HepG2 (cell line): Measurements from ENCODE around the gene SLIT3. TPM values are rescaled to one million over a fixed set of nuclear protein-coding genes. Genes with fewer than 3 reads are reported as not detected.

Source experiments
- ATAC-seq: fragments of 200-7000 bp; cut with Tn5 transposase; 3 replicates; pipeline ENCODE4 v1.9.1; 2020; ENCODE audit warnings: mild to moderate bottlenecking, moderate library complexity
- BruUV-seq: library from RNA; stranded (reverse); fragments of 400-500 nt; replicated peaks from 2 replicates; lab custom pipeline; 2021; lab: Mats Ljungman, UMichigan
- CTCF ChIA-PET: fragments of 300-600 bp; formaldehyde crosslinking; extraction: SDS; loops from one replicate; lab custom pipeline; 2021; ENCODE audit warnings: low total read pairs, inconsistent platforms, low intra/inter-chr PET ratio; lab: Yijun Ruan, JAX
- POLR2A ChIA-PET: fragments of 350-600 bp; sonication (Branson Sonifier 250); formaldehyde crosslinking; loops from one replicate; lab custom pipeline; 2020; ENCODE audit warnings: antibody characterized with exemption, inconsistent platforms; lab: Yijun Ruan, JAX
- DNase-seq: peaks from one replicate; pipeline ENCODE4 v3.0.0-alpha.2; 2015; ENCODE audit warnings: low spot score
- FAIRE-seq: peaks from 3 replicates; lab custom pipeline; 2011; peaks lifted over from hg19 to GRCh38; lab: Jason Lieb, UNC
- H2AFZ ChIP-seq: one replicate; pipeline ENCODE4 v1.6.1; 2011; ENCODE audit warnings: low read length, inconsistent platforms
- H3K27ac ChIP-seq: fragments of 300-600 bp; 3 replicates; pipeline ENCODE4 v1.8.0; 2011; ENCODE audit warnings: mixed run types, mild to moderate bottlenecking, mixed read lengths, low read length, inconsistent platforms; ENCODE audit not compliant: insufficient read depth; ENCODE audit errors: extremely low read length
- H3K27me3 ChIP-seq, 2 experiments: fragments of 200-600 bp in 1 of 2; 2 replicates in 1 of 2; 3 replicates in 1 of 2; pipeline versions ENCODE4 v1.6.0 to v1.8.0; 2011; ENCODE audit warnings: low read length in 2 of 2, mild to moderate bottlenecking in 2 of 2, moderate library complexity in 2 of 2, inconsistent platforms in 1 of 2; ENCODE audit not compliant: insufficient read depth in 2 of 2, control insufficient read depth in 1 of 2
- H3K36me3 ChIP-seq, 2 experiments: fragments of 200-600 bp in 1 of 2; replicated peaks in 1 of 2; 2 replicates in 1 of 2; 3 replicates in 1 of 2; pipeline versions ENCODE4 v1.5.1 to v1.8.0; 2011; ENCODE audit warnings: low read length in 2 of 2, inconsistent platforms in 1 of 2; ENCODE audit not compliant: insufficient read depth in 2 of 2, control insufficient read depth in 1 of 2
- H3K4me1 ChIP-seq: 2 replicates; pipeline ENCODE4 v1.5.1; 2012; ENCODE audit warnings: low read length, inconsistent platforms; ENCODE audit not compliant: insufficient read depth
- H3K4me2 ChIP-seq: 2 replicates; pipeline ENCODE4 v1.6.0; 2011; ENCODE audit warnings: low read depth, low read length, inconsistent platforms
- H3K4me3 ChIP-seq, 3 experiments: fragments of 200-600 bp in 1 of 3; sonication (generic), shearing (Covaris generic) in 1 of 3; replicated peaks in 1 of 3; 2 replicates each; pipeline ENCODE4 v1.5.1; 2011 to 2016; ENCODE audit warnings: low read length in 3 of 3, inconsistent platforms in 2 of 3, low read depth in 2 of 3, mild to moderate bottlenecking in 2 of 3, control low read depth in 1 of 3, mixed read lengths in 1 of 3; ENCODE audit not compliant: insufficient read depth in 1 of 3
- H3K79me2 ChIP-seq: one replicate; pipeline ENCODE4 v1.6.1; 2011; ENCODE audit warnings: low read length, inconsistent platforms; ENCODE audit not compliant: insufficient read depth
- H3K9ac ChIP-seq: 2 replicates; pipeline ENCODE4 v1.6.0; 2011; ENCODE audit warnings: mild to moderate bottlenecking, low read depth, low read length, inconsistent platforms; ENCODE audit not compliant: insufficient read depth
- H3K9me3 ChIP-seq: 2 replicates; pipeline ENCODE4 v1.5.1; 2012; ENCODE audit warnings: mild to moderate bottlenecking, low read length
- H4K20me1 ChIP-seq: 2 replicates; pipeline ENCODE4 v1.6.0; 2011; ENCODE audit warnings: inconsistent platforms, mild to moderate bottlenecking, low read length, moderate library complexity; ENCODE audit not compliant: insufficient read depth
- IRF2 ChIP-seq: IDR thresholded peaks from 2 replicates; pipeline ENCODE4 v1.6.1; 2018; ENCODE audit warnings: missing genetic modification reagents, missing compliant biosample characterization
- MIXL1 ChIP-seq: IDR thresholded peaks from 2 replicates; pipeline ENCODE4 v1.6.1; 2016
- NFKBIZ ChIP-seq: IDR thresholded peaks from 2 replicates; pipeline ENCODE4 v1.6.1; 2018; ENCODE audit warnings: missing genetic modification reagents, missing compliant biosample characterization
- PCBP2 ChIP-seq: fragments of 200-400 bp; formaldehyde crosslinking; optimal IDR thresholded peaks from 2 replicates; pipeline ENCODE3; 2018; ENCODE audit warnings: low read length, low read depth; ENCODE audit not compliant: poor library complexity, severe bottlenecking
- ZNF503 ChIP-seq: sonication (generic); formaldehyde crosslinking; IDR thresholded peaks from 2 replicates; pipeline ENCODE4 v1.4.0; 2020; ENCODE audit warnings: missing genetic modification reagents
- ZNF607 ChIP-seq: sonication (generic); formaldehyde crosslinking; IDR thresholded peaks from 2 replicates; pipeline ENCODE4 v1.5.1; 2020; ENCODE audit warnings: missing genetic modification reagents, mild to moderate bottlenecking, borderline replicate concordance
- ZNF770 ChIP-seq: sonication (generic); formaldehyde crosslinking; IDR thresholded peaks from 2 replicates; pipeline ENCODE4 v1.5.0; 2020; ENCODE audit warnings: mild to moderate bottlenecking, missing genetic modification reagents
- ZSCAN21 ChIP-seq: sonication (generic); formaldehyde crosslinking; IDR thresholded peaks from 2 replicates; pipeline ENCODE4 v1.8.0; 2022; ENCODE audit warnings: mild to moderate bottlenecking, missing genetic modification reagents, moderate library complexity, borderline replicate concordance
- ZZZ3 ChIP-seq: sonication (generic); formaldehyde crosslinking; IDR thresholded peaks from 2 replicates; pipeline ENCODE4 v1.4.0; 2020; ENCODE audit warnings: missing genetic modification reagents, mild to moderate bottlenecking, borderline replicate concordance
- WGBS: methylation state at CpG from one replicate; pipeline ENCODE4 v1.1.6; 2017; ENCODE audit warnings: low lambda C conversion rate; 5-methylcytosine and 5-hydroxymethylcytosine counted together
- in situ Hi-C: cut with HindIII; loops from 2 replicates; pipeline ENCODE4 v1.10.0; 2017; ENCODE audit warnings: low pct_unique_long_range_greater_than_20kb; ENCODE audit not compliant: extremely low pct_ligation_motif_present
- intact Hi-C: fragments of 100-400 bp; cut with micrococcal nuclease; formaldehyde crosslinking; loops from one replicate; pipeline ENCODE4 v1.10.0; 2022; ENCODE audit not compliant: unreplicated experiment
- polyA plus RNA-seq, 8 experiments: library from polyadenylated mRNA; depleted of rRNA in 3 of 8; stranded (reverse) in 7 of 8; unstranded in 1 of 8; fragments of >200 nt; fragmentation: Illumina TruSeq in 4 of 8; extraction: Trizol in 4 of 8; gene quantifications; 2 replicates each; pipeline versions ENCODE4 v1.2.1 to v1.2.3, GENCODE V29; 2011 to 2016; ENCODE audit warnings: low read depth in 4 of 8, missing spikeins in 1 of 8, mixed read lengths in 1 of 8; ENCODE audit not compliant: insufficient read depth in 1 of 8
- total RNA-seq, 5 experiments: library from RNA; depleted of rRNA; stranded (reverse); fragments of >200 nt; fragmentation: Illumina TruSeq; extraction: Trizol; gene quantifications; 2 replicates each; pipeline ENCODE4 v1.2.3, GENCODE V29; 2016; ENCODE audit warnings: low read depth in 1 of 5
- TF ChIP-seq, protein P1 (sequence below): sonication (generic); formaldehyde crosslinking; IDR thresholded peaks from 2 replicates; pipeline ENCODE4 v1.4.0; 2020; ENCODE audit warnings: missing genetic modification reagents

SLIT3 gene
- total and polyA plus RNA-seq, 2 of the 13 experiments (the other 11 are each of a cell fraction or from before 2014, with no cell fraction given): not detected

- Histone ChIP-seq H2AFZ (no peak overlapping the region), H3K9ac (no peak overlapping the region), H3K27ac (no peak overlapping the region), H3K36me3 (no peaks in the 10 kb centered on the region), H3K4me1 (peaks cover 17% of the 10 kb centered on the region), H3K9me3 (no peaks in the 10 kb centered on the region), H3K27me3 (no peaks in the 10 kb centered on the region; a peak in 3 of 5 replicates), H3K4me2 (no peak overlapping the region)
- intact Hi-C loops: no loop called here
- POLR2A ChIA-PET: no interaction called here
- DNase-seq (no peak), ATAC-seq (no peak)
- TF ChIP-seq, protein P1, sequence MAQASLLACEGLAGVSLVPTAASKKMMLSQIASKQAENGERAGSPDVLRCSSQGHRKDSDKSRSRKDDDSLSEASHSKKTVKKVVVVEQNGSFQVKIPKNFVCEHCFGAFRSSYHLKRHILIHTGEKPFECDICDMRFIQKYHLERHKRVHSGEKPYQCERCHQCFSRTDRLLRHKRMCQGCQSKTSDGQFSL (CRISPR knock-in tag): no peak
- TF ChIP-seq MIXL1 (no peak), PCBP2 (no peak), ZNF770 (CRISPR knock-in tag) (no peak), ZNF503 (CRISPR knock-in tag) (no peak), IRF2 (no peak), NFKBIZ (CRISPR knock-in tag) (no peak), ZSCAN21 (no peak), ZZZ3 (no peak), ZNF607 (no peak)
- TF ChIP-seq, all 625 proteins: peak for 0
- no peak for FAIRE-seq
- no TSS peak for BruUV-seq
- Histone ChIP-seq H3K79me2 (no peaks in the 10 kb centered on the region), H4K20me1 (no peaks in the 10 kb centered on the region), H3K4me3 (no peak overlapping the region)
- 8% methylated on average over 2 of the region's 6 CpGs for WGBS
- in situ Hi-C loops: no loop called here
- CTCF ChIA-PET: no interaction called here
These were observed 220.5 kb downstream of the SLIT3 start for GRCh38 chr5:169080448-169080911.
